ENCODE measurements around the gene PIGM.

DNA sequence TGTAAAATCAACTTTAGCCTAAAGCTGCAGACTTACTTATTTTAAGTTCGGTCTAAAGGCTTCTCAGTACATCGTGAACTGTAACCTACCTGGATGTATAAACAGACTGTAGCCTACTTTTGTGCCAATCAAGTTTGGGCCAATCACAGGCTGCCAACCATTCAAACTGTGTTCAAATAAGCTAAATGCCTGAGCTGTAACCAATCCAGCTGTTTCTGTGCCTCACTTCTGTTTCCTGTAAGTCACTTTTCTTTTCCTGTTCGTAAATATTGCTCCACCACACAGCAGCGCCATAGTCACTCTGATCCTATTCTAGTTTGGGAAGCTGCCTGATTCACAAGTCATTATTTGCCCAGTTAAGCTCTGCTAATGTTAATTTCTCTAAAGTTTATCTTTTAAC, 40.3 kb downstream of the PIGM start:
- TF ChIP-seq POLR2AphosphoS5 (IDR thresholded peaks at IDR 0.05; ENCODE audit: borderline replicate concordance, low read depth, low read length) (no peak), EZH2 (IDR thresholded peaks at IDR 0.05) (no peak)
